Muscle of arm (tissue), 14 donors: ENCODE data around the gene CDKL1. TPM values are rescaled to one million over a fixed set of nuclear protein-coding genes. Genes with fewer than 3 reads are reported as not detected.

ENCODE experiments used
- DNase-seq: peaks from one replicate; pipeline ENCODE4 v3.0.0-alpha.2; 2013
- long read RNA-seq, 11 donors: transcript quantifications; one replicate each; lab custom pipeline, GENCODE V29; 2026
- polyA plus RNA-seq, 12 donors: library from polyadenylated mRNA; unstranded; fragments of 120-200 nt; gene quantifications; one replicate each; pipeline ENCODE4 v1.2.1, GENCODE V29; 2013; ENCODE audit not compliant: insufficient read length in 12 of 12

The CDKL1 gene
- polyA plus RNA-seq, result 1 to 10 TPM in 10 of 12 donors, not detected in 2; 2.0 to 9.0 (median 4.5) TPM
- long read RNA-seq, donor 1, partial matches to known transcripts, result 0 of 1 reads
- long read RNA-seq, donor 1, other reads (novel, unspliced or antisense), result 0 of 1 reads
- long read RNA-seq, donor 2, partial matches to known transcripts, result 0 of 1 reads
- long read RNA-seq, donor 2, other reads (novel, unspliced or antisense), result 0 of 1 reads
- long read RNA-seq, donor 3, partial matches to known transcripts, result 0 of 1 reads
- long read RNA-seq, donor 3, other reads (novel, unspliced or antisense), result 0 of 1 reads
- long read RNA-seq, donor 4, result 0 reads
- long read RNA-seq, donor 5, result 0 reads
- long read RNA-seq, donor 6, result 0 reads
- long read RNA-seq, donor 7, result 0 reads
- long read RNA-seq, donor 8, result 0 reads
- long read RNA-seq, donor 9, partial matches to known transcripts, result 0 of 1 reads
- long read RNA-seq, donor 9, other reads (novel, unspliced or antisense), result 0 of 1 reads
- long read RNA-seq, donor 10, result 0 reads
- long read RNA-seq, donor 11, result 0 reads

- DNase-seq, result peak; percentile 59
Measured at GRCh38 chr14:50396631-50397389, at the start of gene CDKL1. CDKL1 (minus strand) TSS chr14:50396881; CDS start chr14:50395868, 1,013 bp downstream.

- no peak for DNase-seq
Measured at GRCh38 chr14:50434528-50434927, 37.8 kb upstream of the CDKL1 start.

- DNase-seq, result no peak
Measured at GRCh38 chr14:50432131-50432530, 35.5 kb upstream of the CDKL1 start.

DNA sequence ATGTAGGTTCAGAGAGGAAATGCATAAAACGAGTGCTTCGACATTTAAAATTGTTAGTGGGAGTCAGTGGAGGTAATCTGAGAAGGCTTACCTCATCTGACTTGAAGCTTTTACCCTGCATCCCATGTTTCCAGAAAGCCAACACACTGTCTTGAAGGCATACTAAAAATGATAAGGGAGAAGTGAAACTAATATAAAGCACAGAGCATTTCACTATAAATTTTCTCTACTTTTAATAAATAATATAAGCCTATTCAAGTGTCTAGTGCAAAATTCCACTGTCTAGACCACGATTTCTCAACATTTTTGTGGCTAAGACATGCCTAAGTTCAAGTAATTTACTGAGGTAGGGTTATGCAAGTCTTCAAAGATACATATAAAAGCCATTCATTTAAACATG lies 29.1 kb upstream of the CDKL1 start:
- no peak for DNase-seq

DNA sequence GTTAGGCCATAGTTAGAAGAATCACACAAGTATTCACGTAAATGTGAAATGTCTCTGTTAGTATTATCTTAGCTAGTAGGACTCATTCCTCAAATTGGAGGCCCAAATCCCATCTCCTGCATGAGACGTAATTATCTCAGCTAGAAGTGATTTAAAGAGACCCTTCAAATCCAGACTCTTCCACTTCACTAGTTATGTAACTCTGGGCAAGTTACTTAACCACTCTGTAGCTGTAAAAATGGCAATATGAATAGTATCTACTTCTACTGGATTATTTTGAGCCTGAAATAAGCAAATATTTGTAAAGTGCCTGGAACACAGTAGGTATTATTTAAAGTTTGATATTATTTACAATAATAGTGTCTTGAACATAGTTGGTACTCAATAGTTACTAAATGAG lies 28.4 kb upstream of the CDKL1 start:
- no peak for DNase-seq

DNA sequence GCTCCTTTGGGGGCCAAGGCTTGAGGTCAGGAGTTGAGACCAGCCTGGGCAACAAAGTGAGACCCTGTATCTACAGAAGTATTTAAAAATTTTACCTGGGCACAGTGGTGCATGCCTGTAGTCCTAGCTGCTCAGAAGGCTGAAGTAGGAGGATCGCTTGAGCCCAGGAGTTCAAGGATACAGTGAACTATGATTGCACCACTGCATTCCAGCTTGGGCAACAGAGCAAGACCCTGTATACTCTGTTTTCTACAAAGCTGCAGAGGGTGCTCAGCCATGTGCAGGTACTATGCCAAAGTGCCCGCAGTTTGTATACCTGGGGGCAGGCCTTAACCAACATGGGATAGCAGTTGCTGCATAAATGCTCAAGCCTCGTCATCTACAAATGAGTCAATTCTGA lies 26.8 kb upstream of the CDKL1 start:
- no peak for DNase-seq

- no peak for DNase-seq
Measured at GRCh38 chr14:50421499-50421898, 24.8 kb upstream of the CDKL1 start.

- DNase-seq, result no peak
Measured at GRCh38 chr14:50417853-50418252, 21.2 kb upstream of the CDKL1 start.

- DNase-seq, result no peak
Measured at GRCh38 chr14:50410921-50411320, 14.2 kb upstream of the CDKL1 start.

GRCh38 chr14:50410071-50410470 lies 13.4 kb upstream of the CDKL1 start:
- DNase-seq, result no peak

GRCh38 chr14:50407111-50407812 lies 10.6 kb upstream of the CDKL1 start:
- DNase-seq, result peak; percentile 76

- DNase-seq, result no peak
Measured at GRCh38 chr14:50403419-50403818, 6.7 kb upstream of the CDKL1 start.

DNA sequence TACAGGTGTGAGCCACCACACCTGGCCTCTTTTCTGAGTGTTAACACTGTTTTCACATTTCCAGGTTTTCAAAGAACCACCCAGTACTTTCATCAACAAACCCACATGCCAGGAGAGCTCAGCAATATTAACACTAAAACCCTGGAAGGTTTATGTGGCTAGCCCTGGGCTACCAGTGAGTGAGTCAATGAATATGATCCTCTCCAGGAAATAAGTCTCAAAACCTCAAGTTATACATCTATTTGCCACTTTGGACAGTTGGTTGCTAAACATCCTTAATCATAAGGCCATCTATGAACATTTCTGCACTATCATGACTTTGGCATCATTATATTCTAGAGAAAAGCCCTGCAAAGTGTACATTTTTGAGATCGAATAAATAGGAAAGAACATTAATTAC lies 6.3 kb upstream of the CDKL1 start:
- DNase-seq, result no peak

DNA sequence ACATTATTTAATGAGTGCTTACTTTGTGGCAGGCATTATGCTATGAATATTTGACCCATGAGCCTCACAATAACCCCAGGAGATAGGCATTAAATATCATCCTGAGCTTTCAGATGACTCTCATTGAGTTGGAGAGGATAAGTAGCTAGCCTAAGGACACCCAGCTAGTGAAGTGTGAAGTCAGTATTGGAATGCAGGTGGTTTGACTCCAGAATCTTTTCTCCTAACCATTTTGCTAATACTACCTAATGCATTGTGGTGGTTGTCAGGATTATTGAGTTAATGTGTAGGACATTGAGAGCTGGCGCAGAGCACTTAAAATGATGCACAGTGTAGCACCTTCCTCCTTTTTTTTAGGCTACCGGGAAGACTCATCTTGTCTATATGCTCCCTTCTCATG lies 3.8 kb upstream of the CDKL1 start:
- no peak for DNase-seq

- DNase-seq, result no peak
Measured at GRCh38 chr14:50399251-50400032, 2.8 kb upstream of the CDKL1 start.

GRCh38 chr14:50398189-50398580 lies 1.5 kb upstream of the CDKL1 start:
- no peak for DNase-seq

DNA sequence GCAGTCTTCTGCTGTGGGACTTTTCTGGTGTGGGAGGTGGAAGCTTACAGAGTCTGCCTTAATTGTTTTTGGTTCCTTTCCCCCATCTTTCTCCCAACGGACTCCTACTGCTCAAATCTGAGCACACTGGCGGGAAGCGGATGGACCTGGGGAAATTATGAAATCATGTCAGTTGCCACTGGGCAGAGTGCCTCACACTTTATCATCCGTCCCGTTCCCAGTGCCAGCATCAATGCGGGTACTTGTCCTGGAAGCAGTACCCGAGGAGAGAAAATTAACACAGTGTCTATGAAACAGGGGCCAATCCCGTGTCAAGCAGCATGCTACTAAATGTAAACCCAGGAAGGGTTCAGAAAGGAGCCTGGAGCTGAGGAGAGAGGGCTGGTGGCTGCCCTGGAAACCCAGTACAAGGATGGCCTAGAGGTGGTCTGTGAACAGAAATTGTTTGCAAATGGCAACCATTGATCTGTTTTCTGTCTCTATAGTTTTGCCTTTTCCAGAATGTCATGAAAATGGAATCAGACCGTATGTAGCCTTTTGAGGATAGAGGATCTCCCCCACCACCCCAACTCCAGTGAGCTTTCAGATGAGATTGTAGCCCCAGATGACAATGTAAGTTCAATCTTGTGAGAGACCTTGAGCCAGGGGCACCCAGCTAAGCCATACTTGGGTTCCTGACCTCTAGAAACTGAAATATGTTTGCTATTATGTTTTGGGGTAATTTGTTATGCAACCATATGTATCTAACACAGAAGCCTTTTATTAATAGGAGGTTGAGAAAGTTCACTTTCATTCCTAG lies 908 bp upstream of the CDKL1 start:
- DNase-seq, result no peak

GRCh38 chr14:50395448-50395847 lies 1.2 kb downstream of the CDKL1 start:
- DNase-seq, result no peak

DNA sequence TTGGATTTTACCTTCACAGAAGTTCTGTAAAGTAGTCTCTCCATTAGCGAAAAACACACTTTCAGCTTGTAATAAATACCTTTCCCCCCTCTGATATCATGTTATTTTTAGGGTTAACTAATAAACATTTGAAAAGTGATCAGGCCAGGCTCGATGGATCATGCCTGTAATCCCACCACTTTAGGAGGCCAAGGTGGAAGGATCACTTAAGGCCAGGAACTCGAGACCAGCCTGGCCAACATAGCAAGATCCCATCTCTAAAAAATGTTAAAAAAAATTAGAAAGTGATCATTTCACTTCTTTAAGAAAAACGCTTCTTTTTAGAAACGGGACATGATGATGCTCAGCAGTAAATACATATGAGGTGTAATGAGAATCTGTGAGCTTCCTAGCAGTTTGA lies 2.0 kb downstream of the CDKL1 start:
- no peak for DNase-seq

- no peak for DNase-seq
Measured at GRCh38 chr14:50389668-50390441, 6.8 kb downstream of the CDKL1 start.
